ENCODE measurements around the gene SLC25A48. TPM values are rescaled to one million over a fixed set of nuclear protein-coding genes. Genes with fewer than 3 reads are reported as not detected.

The SLC25A48 gene
- total RNA-seq, 4 donors from 2014 or later, result 0.32 TPM; not detected in 3

DNA sequence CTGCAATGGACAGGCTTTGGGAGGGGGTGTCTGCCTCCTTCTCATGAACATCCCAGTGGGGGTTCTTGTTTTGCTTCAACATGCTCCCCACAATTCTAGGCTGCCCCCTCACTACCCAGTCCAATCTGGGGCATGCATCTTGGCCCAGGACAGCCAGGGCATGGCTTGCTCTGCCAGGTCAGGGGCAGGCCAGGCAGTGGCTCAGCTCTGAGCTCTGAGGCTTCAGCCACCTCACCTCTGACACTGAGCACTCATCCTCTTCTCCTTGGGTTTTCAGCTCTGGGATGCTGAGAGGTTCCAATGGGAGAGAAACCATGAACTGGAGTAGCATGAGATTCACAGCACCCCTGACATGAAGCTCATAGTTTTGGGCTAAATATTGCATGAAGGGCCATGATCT is 11.8 kb downstream of the SLC25A48 start:
- DNase-seq (ENCODE audit: low spot score) (no peak), ATAC-seq (ENCODE audit: low FRiP score) (no peak)
- TF ChIP-seq, protein P1, sequence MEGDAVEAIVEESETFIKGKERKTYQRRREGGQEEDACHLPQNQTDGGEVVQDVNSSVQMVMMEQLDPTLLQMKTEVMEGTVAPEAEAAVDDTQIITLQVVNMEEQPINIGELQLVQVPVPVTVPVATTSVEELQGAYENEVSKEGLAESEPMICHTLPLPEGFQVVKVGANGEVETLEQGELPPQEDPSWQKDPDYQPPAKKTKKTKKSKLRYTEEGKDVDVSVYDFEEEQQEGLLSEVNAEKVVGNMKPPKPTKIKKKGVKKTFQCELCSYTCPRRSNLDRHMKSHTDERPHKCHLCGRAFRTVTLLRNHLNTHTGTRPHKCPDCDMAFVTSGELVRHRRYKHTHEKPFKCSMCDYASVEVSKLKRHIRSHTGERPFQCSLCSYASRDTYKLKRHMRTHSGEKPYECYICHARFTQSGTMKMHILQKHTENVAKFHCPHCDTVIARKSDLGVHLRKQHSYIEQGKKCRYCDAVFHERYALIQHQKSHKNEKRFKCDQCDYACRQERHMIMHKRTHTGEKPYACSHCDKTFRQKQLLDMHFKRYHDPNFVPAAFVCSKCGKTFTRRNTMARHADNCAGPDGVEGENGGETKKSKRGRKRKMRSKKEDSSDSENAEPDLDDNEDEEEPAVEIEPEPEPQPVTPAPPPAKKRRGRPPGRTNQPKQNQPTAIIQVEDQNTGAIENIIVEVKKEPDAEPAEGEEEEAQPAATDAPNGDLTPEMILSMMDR (IDR thresholded peaks at IDR 0.05), result no peak

DNA sequence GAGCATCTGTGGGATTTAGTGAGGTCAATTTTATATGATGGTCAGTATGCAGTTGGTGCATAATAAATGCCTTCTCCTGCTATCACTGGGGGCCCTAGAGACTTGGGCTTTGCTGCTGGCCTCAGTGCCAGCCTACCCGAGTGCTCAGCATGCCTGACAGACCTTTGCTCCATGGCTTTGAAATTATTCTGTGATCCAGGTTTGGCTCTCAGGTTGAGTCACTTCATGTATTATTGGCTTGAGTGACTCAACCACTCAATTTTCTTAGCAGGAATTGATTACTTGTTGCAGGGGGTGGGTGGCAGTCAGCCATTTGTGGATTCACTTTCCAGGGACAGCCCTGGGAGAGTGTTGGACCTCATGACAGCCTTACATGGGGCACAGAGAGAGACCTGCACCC is 13.5 kb downstream of the SLC25A48 start:
- TF ChIP-seq, protein P1 (IDR thresholded peaks at IDR 0.05), result no peak
- ATAC-seq (ENCODE audit: low FRiP score) (no peak), DNase-seq (ENCODE audit: low spot score) (no peak)

DNA sequence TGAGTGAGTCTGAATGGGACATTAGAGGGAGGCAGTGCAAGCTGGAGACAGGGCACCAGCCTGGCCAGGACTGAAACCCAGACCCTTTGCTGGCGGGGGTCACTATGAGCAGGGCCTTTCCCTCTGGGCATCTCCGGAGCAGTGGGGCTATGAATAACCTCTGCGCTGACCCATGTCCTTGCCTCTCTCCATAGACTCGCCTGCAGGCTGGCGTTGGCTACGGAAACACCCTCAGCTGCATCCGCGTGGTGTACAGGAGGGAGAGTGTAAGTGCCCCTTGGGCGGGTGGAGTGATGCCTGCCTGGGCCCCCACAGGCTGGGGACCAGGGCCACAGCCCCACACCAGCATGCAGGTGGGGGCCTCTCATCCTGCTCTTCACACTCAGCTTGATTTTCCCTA is 15.8 kb downstream of the SLC25A48 start:
- TF ChIP-seq, protein P1 (IDR thresholded peaks at IDR 0.05), result no peak
- ATAC-seq (ENCODE audit: low FRiP score), result no peak
- DNase-seq (ENCODE audit: low spot score), result no peak

DNA sequence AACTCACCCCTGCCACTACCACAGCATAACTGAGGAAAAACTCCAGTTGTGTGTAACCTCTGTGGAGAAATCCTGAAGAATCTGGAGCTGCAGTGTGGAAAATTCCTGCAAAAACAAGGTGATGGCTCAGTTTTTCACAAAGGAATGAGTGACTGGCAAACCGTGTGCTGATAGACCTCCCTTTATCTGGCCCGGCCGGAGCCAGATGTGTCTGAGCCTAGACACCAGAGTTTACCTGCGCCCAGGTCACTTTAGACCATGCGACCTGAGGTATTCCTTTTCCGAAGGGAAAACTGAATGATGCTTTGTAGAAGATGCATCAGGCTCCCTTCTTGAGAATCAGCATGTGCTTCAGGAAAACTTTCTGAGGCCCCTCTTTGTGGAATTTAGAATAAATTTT is 16.2 kb downstream of the SLC25A48 start:
- TF ChIP-seq, protein P1 (IDR thresholded peaks at IDR 0.05), result no peak
- DNase-seq (ENCODE audit: low spot score) (no peak), ATAC-seq (ENCODE audit: low FRiP score) (no peak)

DNA sequence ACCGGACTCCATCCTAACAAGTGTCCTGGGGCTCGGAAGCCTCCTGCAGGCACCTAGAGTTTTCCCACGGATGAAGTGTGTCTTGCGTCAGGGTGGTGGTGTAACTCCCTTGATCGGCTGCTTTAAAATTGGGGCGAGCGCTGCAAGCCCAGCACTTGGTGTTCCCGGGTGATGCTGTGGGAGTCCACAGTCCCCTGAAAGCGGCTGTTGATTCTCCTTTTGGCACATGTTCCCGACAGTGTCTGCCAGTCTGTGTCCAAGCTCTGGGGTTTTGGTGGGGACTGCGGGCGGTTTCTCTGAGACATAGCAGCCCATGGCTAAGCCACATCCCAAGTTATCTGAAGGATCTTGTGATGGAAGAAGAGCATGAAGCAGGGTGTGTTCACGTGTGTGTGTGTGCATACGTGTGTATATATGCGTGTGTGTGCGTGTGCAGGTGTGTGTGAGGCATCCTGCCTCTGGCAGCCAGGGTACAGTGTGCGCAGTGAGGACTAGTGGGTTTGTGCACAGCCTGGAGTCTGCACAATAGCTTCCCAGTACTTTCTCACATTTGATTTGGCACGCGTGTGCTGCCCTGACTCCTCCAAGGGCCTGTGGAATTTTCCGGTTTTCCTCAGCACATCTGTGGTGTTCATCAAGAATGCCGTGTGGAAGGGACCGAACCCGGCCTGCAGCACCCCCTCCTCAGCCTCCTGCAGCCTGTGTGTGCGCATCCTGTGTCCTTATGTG is 16.9 kb downstream of the SLC25A48 start:
- TF ChIP-seq, protein P1 (IDR thresholded peaks at IDR 0.05), result no peak
- ATAC-seq (ENCODE audit: low FRiP score) (no peak), DNase-seq (ENCODE audit: low spot score) (no peak)

DNA sequence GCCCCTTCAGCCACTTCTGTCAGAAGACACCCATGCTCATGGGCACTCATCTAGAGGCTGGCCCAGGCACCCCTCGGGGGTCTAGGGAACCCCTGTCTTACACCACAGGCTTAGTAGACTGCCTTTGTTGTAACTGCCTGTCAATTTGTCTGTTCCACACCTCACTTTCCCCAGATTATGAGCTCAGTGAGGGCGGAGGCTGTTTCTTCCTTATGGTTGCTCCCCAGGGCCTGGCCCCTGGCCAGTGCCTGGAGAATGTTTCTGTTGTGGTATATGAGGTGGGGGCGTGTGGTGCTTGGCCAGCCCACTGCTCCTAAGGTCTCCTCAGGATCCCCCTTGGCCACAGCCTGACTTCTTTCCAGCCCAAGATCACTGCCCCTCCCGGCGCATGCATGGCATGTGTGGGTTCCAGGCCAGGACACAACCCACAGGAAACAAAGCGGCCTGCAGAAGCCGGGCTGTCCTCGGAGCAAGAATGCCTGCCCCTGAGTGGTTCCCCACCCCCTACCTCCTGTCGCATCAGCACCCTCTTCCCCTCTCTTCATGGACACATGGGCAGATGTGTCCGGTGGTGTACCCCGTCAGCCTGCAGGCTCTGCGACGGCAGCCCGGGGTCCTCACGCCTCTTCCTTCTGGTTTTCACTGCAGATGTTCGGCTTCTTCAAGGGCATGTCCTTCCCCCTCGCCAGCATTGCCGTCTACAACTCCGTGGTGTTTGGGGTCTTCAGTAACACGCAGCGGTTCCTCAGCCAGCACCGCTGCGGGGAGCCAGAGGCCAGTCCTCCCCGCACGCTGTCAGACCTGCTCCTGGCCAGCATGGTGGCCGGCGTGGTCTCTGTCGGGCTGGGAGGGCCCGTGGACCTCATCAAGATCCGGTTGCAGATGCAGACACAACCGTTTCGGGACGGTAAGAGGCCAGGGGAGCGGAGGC is 17.7 kb downstream of the SLC25A48 start:
- TF ChIP-seq, protein P1 (IDR thresholded peaks at IDR 0.05), result no peak
- DNase-seq (ENCODE audit: low spot score), result no peak
- ATAC-seq (ENCODE audit: low FRiP score), result no peak

All from omental fat pad (tissue), 4 donors.